DND-41 (cell line): ENCODE data around the gene ORM2.

Experiments
- ATAC-seq: fragments of 200-7000 bp; cut with Tn5 transposase; 3 replicates; pipeline ENCODE4 v1.9.1; 2021; ENCODE audit warnings: low read depth; ENCODE audit not compliant: insufficient read depth
- DNase-seq: peaks from one replicate; pipeline ENCODE4 v3.0.0-alpha.2; 2020
- H2AFZ ChIP-seq: 2 replicates; pipeline ENCODE4 v1.6.0; 2012; ENCODE audit warnings: low read depth, low read length
- H3K27ac ChIP-seq: 2 replicates; pipeline ENCODE4 v1.5.1; 2012; ENCODE audit warnings: low read length, inconsistent platforms
- H3K27me3 ChIP-seq: fragments of 200-600 bp; sonication (generic); 2 replicates; pipeline ENCODE4 v1.6.0; 2012; ENCODE audit warnings: low read length, mild to moderate bottlenecking, inconsistent platforms; ENCODE audit not compliant: insufficient read depth, poor library complexity
- H3K36me3 ChIP-seq: 2 replicates; pipeline ENCODE4 v1.5.1; 2012; ENCODE audit warnings: low read length, inconsistent platforms; ENCODE audit not compliant: insufficient read depth
- H3K4me1 ChIP-seq: 2 replicates; pipeline ENCODE4 v1.5.1; 2012; ENCODE audit warnings: mild to moderate bottlenecking, low read length; ENCODE audit not compliant: insufficient read depth
- H3K4me2 ChIP-seq: 2 replicates; pipeline ENCODE4 v1.6.0; 2012; ENCODE audit warnings: mild to moderate bottlenecking, moderate library complexity, low read length, inconsistent platforms; ENCODE audit not compliant: insufficient read depth
- H3K4me3 ChIP-seq, 2 experiments: fragments of 200-600 bp in 1 of 2; shearing (Covaris generic) in 1 of 2; 2 replicates each; pipeline ENCODE4 v1.5.1; 2012 to 2016; ENCODE audit warnings: inconsistent platforms in 2 of 2, low read length in 2 of 2, mild to moderate bottlenecking in 2 of 2, low read depth in 1 of 2, moderate library complexity in 1 of 2
- H3K79me2 ChIP-seq: 2 replicates; pipeline ENCODE4 v1.6.0; 2012; ENCODE audit warnings: low read length, inconsistent platforms; ENCODE audit not compliant: insufficient read depth
- H3K9ac ChIP-seq: 2 replicates; pipeline ENCODE4 v1.6.0; 2012; ENCODE audit warnings: low read depth, mild to moderate bottlenecking, inconsistent platforms, low read length, moderate library complexity
- H3K9me3 ChIP-seq: 2 replicates; pipeline ENCODE4 v1.5.1; 2012; ENCODE audit warnings: low read length, moderate library complexity, mild to moderate bottlenecking, inconsistent platforms; ENCODE audit not compliant: insufficient read depth, severe bottlenecking
- H4K20me1 ChIP-seq: 2 replicates; pipeline ENCODE4 v1.6.0; 2012; ENCODE audit warnings: low read length; ENCODE audit not compliant: insufficient read depth
- EZH2 ChIP-seq: IDR thresholded peaks from 3 replicates; pipeline ENCODE4 v1.6.1; 2012; ENCODE audit warnings: borderline replicate concordance, low read depth, mild to moderate bottlenecking, moderate library complexity, low read length, inconsistent platforms; ENCODE audit not compliant: severe bottlenecking
- TF ChIP-seq, protein P1 (sequence below): IDR thresholded peaks from 2 replicates; pipeline ENCODE4 v1.5.1; 2012; ENCODE audit warnings: borderline replicate concordance, low read length, moderate library complexity, mild to moderate bottlenecking; ENCODE audit not compliant: poor library complexity, severe bottlenecking; ENCODE audit errors: extremely low read depth

The ORM2 gene

DNA sequence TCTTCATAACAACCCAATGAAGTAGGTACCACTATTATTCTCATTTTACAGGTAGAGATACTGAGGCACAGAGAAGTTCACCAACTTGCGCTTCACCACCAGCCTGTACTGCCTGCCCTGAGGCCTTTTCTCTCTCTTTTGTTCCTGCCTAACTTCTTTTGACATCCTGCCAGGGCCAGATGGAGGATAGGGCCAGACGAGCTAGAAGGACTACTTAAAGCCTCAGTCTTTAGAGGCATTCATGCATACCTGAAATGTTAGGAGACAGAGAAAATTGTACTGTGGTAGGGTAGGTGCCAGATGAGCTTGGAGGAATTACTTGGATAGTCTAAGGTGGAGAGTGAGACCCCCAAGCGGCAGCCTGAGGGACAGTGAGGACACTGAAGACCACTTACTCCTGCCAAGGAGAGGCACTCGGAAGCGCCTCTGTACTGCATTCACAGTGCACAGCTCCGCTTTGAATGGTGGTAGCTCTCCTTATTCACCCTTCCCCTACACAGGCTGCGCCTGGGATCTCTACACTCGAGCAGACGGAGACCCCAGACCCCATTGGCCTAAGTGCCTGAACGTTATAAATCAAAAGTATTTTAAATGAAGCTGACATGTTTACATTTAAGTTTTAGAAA lies 13.0 kb upstream of the ORM2 start:
- Histone ChIP-seq H3K4me2 (no peak overlapping the region), H3K4me3 (no peak overlapping the region), H3K4me1 (peaks cover 15% of the 10 kb centered on the region), H3K9ac (no peak overlapping the region), H3K27me3 (no peaks in the 10 kb centered on the region), H3K36me3 (no peaks in the 10 kb centered on the region), H3K9me3 (no peaks in the 10 kb centered on the region), H3K27ac (no peak overlapping the region; the same call in 1 of the 2 replicates), H2AFZ (peak overlapping the region; percentile 17; the same call in 1 of the 2 replicates), H3K79me2 (no peaks in the 10 kb centered on the region), H4K20me1 (no peaks in the 10 kb centered on the region)
- TF ChIP-seq EZH2, result no peak
- TF ChIP-seq, protein P1, sequence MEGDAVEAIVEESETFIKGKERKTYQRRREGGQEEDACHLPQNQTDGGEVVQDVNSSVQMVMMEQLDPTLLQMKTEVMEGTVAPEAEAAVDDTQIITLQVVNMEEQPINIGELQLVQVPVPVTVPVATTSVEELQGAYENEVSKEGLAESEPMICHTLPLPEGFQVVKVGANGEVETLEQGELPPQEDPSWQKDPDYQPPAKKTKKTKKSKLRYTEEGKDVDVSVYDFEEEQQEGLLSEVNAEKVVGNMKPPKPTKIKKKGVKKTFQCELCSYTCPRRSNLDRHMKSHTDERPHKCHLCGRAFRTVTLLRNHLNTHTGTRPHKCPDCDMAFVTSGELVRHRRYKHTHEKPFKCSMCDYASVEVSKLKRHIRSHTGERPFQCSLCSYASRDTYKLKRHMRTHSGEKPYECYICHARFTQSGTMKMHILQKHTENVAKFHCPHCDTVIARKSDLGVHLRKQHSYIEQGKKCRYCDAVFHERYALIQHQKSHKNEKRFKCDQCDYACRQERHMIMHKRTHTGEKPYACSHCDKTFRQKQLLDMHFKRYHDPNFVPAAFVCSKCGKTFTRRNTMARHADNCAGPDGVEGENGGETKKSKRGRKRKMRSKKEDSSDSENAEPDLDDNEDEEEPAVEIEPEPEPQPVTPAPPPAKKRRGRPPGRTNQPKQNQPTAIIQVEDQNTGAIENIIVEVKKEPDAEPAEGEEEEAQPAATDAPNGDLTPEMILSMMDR, result no peak
- ATAC-seq, result no peak
- no peak for DNase-seq

DNA sequence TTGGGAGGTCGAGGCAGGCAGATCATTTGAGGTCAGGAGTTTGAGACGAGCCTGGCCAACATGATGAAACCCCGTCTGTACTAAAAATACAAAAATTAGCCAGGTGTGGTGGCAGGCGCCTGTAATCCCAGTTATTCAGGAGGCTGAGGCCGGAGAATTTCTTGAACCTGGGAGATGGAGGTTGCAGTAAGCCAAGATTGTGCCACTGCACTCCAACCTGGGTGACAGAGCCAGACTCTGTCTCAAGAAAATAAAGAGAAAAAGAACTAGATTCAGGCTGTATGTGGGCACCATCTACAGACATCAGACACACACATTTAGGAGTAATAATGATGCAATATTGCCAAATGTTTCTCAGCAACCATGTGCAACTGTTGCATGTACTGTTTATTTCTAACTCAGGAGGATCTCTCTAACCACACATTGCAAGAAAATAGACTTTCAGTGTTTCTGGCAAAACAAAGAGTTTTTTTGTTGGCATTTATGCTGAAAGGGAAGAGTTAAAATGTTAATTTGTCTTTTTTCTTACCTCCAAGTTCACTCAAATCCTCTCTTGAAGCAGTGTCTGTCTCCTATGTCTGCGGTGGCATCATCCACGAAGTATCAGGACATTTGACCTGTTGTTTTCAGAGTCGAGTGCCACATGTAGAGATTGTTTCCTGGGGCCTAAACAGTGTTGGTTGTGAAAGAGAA lies 11.9 kb upstream of the ORM2 start:
- H3K36me3 ChIP-seq, result no peaks in the 10 kb centered on the region
- DNase-seq (no peak), ATAC-seq (peak; percentile 76)
- no peak overlapping the region for H3K9ac ChIP-seq
- H2AFZ ChIP-seq, result peak overlapping the region; percentile 33
- H3K9me3 ChIP-seq, result no peaks in the 10 kb centered on the region
- no peaks in the 10 kb centered on the region for H4K20me1 ChIP-seq
- H3K27ac ChIP-seq, result peak overlapping the region; percentile 51; the same call in 1 of the 2 replicates
- H3K4me1 ChIP-seq, result peaks cover 15% of the 10 kb centered on the region
- TF ChIP-seq, protein P1, result no peak
- no peak for TF ChIP-seq EZH2
- no peaks in the 10 kb centered on the region for H3K79me2 ChIP-seq
- H3K4me3 ChIP-seq, result no peak overlapping the region
- H3K27me3 ChIP-seq, result no peaks in the 10 kb centered on the region
- no peak overlapping the region for H3K4me2 ChIP-seq

DNA sequence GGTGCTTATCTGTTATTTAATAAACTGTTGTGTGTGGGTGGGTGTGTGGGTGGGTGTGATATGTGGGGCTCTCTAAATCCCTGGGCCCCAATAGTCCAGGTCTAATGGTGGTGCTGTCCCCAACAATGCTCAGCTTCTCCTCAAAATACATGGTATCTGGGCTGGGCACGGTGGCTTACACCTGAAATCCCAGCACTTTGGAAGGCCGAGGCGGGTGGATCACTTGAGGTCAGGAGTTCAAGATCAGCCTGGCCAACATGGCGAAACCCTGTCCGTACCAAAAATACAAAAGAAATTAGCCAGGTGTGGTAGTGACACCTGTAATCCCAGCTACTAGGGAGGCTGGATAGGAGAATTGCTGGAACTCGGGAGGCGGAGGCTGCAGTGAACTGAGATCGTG lies 11.3 kb upstream of the ORM2 start:
- H3K4me3 ChIP-seq, result no peak overlapping the region
- H3K27ac ChIP-seq, result peak overlapping the region; percentile 51; the same call in 1 of the 2 replicates
- no peak overlapping the region for H3K4me2 ChIP-seq
- peaks cover 15% of the 10 kb centered on the region for H3K4me1 ChIP-seq
- no peaks in the 10 kb centered on the region for H3K79me2 ChIP-seq
- H3K9ac ChIP-seq, result no peak overlapping the region; the same call in 1 of the 2 replicates
- no peaks in the 10 kb centered on the region for H4K20me1 ChIP-seq
- ATAC-seq (no peak; the same call in 2 of the 3 replicates), DNase-seq (no peak)
- H3K27me3 ChIP-seq, result no peaks in the 10 kb centered on the region
- no peaks in the 10 kb centered on the region for H3K36me3 ChIP-seq
- no peak for TF ChIP-seq EZH2
- TF ChIP-seq, protein P1, result no peak
- peak overlapping the region; percentile 19 for H2AFZ ChIP-seq
- H3K9me3 ChIP-seq, result no peaks in the 10 kb centered on the region
